ENCODE data around the gene RPS18.

DNA sequence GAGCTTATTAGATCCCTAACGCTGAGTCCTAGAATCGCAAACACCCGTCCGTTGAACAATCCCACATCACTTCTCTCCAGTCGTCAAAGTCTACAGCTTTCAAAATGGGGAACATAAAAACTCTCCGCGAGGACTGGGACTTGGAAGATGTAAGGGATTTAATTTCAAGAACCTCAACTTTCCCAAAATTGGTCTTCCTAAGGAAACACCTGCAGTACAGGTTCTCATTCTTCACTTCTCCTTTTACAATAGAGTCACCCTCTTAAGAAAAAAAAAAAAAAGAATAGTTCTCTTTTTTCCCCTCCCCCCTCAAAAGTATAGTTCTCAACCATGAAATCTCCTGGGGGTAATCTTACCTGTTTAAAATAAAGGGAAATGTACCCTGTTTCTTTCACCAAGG lies 52.2 kb downstream of the RPS18 start:
- no peak for TF ChIP-seq MAFG (tag; conservative IDR thresholded peaks at IDR 0.05)
- TF ChIP-seq POLR2A (conservative IDR thresholded peaks at IDR 0.05): no peak
- TF ChIP-seq FOXM1 (IDR thresholded peaks at IDR 0.05; ENCODE audit: low read depth): no peak
- TF ChIP-seq FOXM1 (CRISPR knock-in tag; IDR thresholded peaks at IDR 0.05; ENCODE audit: low read depth): no peak
- no peak for TF ChIP-seq LEF1 (IDR thresholded peaks at IDR 0.05)
- no peak for TF ChIP-seq CHD1 (IDR thresholded peaks at IDR 0.05; ENCODE audit: low read length)
- TF ChIP-seq KAT2B (IDR thresholded peaks at IDR 0.05; ENCODE audit: low read depth, low read length): no peak
- TF ChIP-seq GTF2F1 (IDR thresholded peaks at IDR 0.05; ENCODE audit: low read depth, low read length): no peak
- no peak for TF ChIP-seq ZNF143 (CRISPR knock-in tag; IDR thresholded peaks at IDR 0.05)
- TF ChIP-seq ZNF436 (CRISPR knock-in tag; IDR thresholded peaks at IDR 0.05): no peak
- no peak for TF ChIP-seq ZNF780A (CRISPR knock-in tag; IDR thresholded peaks at IDR 0.05)
- no peak for TF ChIP-seq NCOA2 (IDR thresholded peaks at IDR 0.05; ENCODE audit: partially characterized antibody in 2 of 2)
- TF ChIP-seq NFXL1 (CRISPR knock-in tag; IDR thresholded peaks at IDR 0.05): no peak

All from K562 (cell line).